DND-41 (cell line): Measurements from ENCODE around the gene SLC49A4.

Experiments used
- ATAC-seq: fragments of 200-7000 bp; cut with Tn5 transposase; 3 replicates; pipeline ENCODE4 v1.9.1; 2021; ENCODE audit warnings: low read depth; ENCODE audit not compliant: insufficient read depth
- DNase-seq: peaks from one replicate; pipeline ENCODE4 v3.0.0-alpha.2; 2020
- H2AFZ ChIP-seq: 2 replicates; pipeline ENCODE4 v1.6.0; 2012; ENCODE audit warnings: low read depth, low read length
- H3K27ac ChIP-seq: 2 replicates; pipeline ENCODE4 v1.5.1; 2012; ENCODE audit warnings: low read length, inconsistent platforms
- H3K27me3 ChIP-seq: fragments of 200-600 bp; sonication (generic); 2 replicates; pipeline ENCODE4 v1.6.0; 2012; ENCODE audit warnings: low read length, mild to moderate bottlenecking, inconsistent platforms; ENCODE audit not compliant: insufficient read depth, poor library complexity
- H3K36me3 ChIP-seq: 2 replicates; pipeline ENCODE4 v1.5.1; 2012; ENCODE audit warnings: low read length, inconsistent platforms; ENCODE audit not compliant: insufficient read depth
- H3K4me1 ChIP-seq: 2 replicates; pipeline ENCODE4 v1.5.1; 2012; ENCODE audit warnings: mild to moderate bottlenecking, low read length; ENCODE audit not compliant: insufficient read depth
- H3K4me2 ChIP-seq: 2 replicates; pipeline ENCODE4 v1.6.0; 2012; ENCODE audit warnings: mild to moderate bottlenecking, moderate library complexity, low read length, inconsistent platforms; ENCODE audit not compliant: insufficient read depth
- H3K4me3 ChIP-seq, 2 experiments: fragments of 200-600 bp in 1 of 2; shearing (Covaris generic) in 1 of 2; 2 replicates each; pipeline ENCODE4 v1.5.1; 2012 to 2016; ENCODE audit warnings: inconsistent platforms in 2 of 2, low read length in 2 of 2, mild to moderate bottlenecking in 2 of 2, low read depth in 1 of 2, moderate library complexity in 1 of 2
- H3K79me2 ChIP-seq: 2 replicates; pipeline ENCODE4 v1.6.0; 2012; ENCODE audit warnings: low read length, inconsistent platforms; ENCODE audit not compliant: insufficient read depth
- H3K9ac ChIP-seq: 2 replicates; pipeline ENCODE4 v1.6.0; 2012; ENCODE audit warnings: low read depth, mild to moderate bottlenecking, inconsistent platforms, low read length, moderate library complexity
- H3K9me3 ChIP-seq: 2 replicates; pipeline ENCODE4 v1.5.1; 2012; ENCODE audit warnings: low read length, moderate library complexity, mild to moderate bottlenecking, inconsistent platforms; ENCODE audit not compliant: insufficient read depth, severe bottlenecking
- H4K20me1 ChIP-seq: 2 replicates; pipeline ENCODE4 v1.6.0; 2012; ENCODE audit warnings: low read length; ENCODE audit not compliant: insufficient read depth
- CTCF ChIP-seq: IDR thresholded peaks from 2 replicates; pipeline ENCODE4 v1.5.1; 2012; ENCODE audit warnings: borderline replicate concordance, low read length, moderate library complexity, mild to moderate bottlenecking; ENCODE audit not compliant: poor library complexity, severe bottlenecking; ENCODE audit errors: extremely low read depth
- EZH2 ChIP-seq: IDR thresholded peaks from 3 replicates; pipeline ENCODE4 v1.6.1; 2012; ENCODE audit warnings: borderline replicate concordance, low read depth, mild to moderate bottlenecking, moderate library complexity, low read length, inconsistent platforms; ENCODE audit not compliant: severe bottlenecking

Gene SLC49A4

DNA sequence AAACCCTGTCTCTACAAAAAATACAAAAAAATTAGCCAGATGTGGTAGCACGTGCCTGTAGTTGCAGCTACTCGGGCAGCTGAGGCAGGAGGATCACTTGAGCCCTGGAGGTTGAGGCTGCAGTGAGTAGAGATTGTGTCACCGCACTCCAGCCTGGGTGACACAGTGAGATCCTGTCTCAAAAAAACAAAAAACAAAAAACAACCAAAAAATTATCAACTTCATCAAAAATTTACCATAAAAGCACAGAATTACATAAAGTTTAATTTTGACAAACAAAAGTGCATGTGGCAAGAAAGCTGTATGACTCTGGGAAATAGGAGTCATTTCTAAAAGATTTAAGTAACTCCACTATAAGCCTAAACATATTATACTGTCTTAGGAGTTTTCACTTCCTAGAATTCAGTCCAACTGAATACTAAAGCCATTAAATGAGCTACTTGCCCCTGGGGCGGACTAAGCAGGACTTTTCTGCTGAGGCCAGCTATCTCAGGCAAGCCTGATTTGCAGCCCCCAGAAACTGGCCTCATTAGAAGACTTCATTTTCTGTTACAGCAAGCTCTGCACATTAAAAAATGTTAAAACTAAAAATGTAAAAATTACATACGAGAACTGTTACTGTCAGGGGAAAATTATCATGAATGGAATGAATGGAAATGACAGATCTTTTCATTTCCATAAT, 24.2 kb upstream of the SLC49A4 start:
- ATAC-seq, result no peak
- TF ChIP-seq EZH2 (no peak), CTCF (no peak)

GRCh38 chr3:122772827-122773226, 22.0 kb upstream of the SLC49A4 start:
- Histone ChIP-seq H3K36me3 (no peaks in the 10 kb centered on the region; the same call in 1 of the 2 replicates), H3K79me2 (no peaks in the 10 kb centered on the region), H3K4me2 (no peak overlapping the region), H2AFZ (no peak overlapping the region), H4K20me1 (no peaks in the 10 kb centered on the region), H3K4me3 (no peak overlapping the region), H3K9ac (no peak overlapping the region), H3K27ac (no peak overlapping the region), H3K4me1 (no peaks in the 10 kb centered on the region), H3K27me3 (no peaks in the 10 kb centered on the region), H3K9me3 (no peaks in the 10 kb centered on the region)
- no peak for DNase-seq
- no peak for ATAC-seq
- TF ChIP-seq CTCF, result no peak
- no peak for TF ChIP-seq EZH2

More for the DNA sequence above, 24.2 kb upstream of the SLC49A4 start:
- DNase-seq, result no peak
- Histone ChIP-seq H3K4me2 (no peak overlapping the region), H4K20me1 (no peaks in the 10 kb centered on the region), H3K27ac (no peak overlapping the region), H3K4me1 (no peaks in the 10 kb centered on the region), H3K36me3 (no peaks in the 10 kb centered on the region; the same call in 1 of the 2 replicates), H2AFZ (no peak overlapping the region), H3K79me2 (no peaks in the 10 kb centered on the region), H3K4me3 (no peak overlapping the region), H3K9ac (no peak overlapping the region), H3K9me3 (no peaks in the 10 kb centered on the region), H3K27me3 (no peaks in the 10 kb centered on the region)

- Histone ChIP-seq H3K9me3 (no peaks in the 10 kb centered on the region), H3K4me1 (no peaks in the 10 kb centered on the region), H3K27me3 (no peaks in the 10 kb centered on the region), H2AFZ (no peak overlapping the region), H3K27ac (no peak overlapping the region), H3K79me2 (no peaks in the 10 kb centered on the region), H3K4me3 (no peak overlapping the region), H3K4me2 (no peak overlapping the region), H3K9ac (no peak overlapping the region), H3K36me3 (no peaks in the 10 kb centered on the region; the same call in 1 of the 2 replicates), H4K20me1 (no peaks in the 10 kb centered on the region)
- ATAC-seq (no peak), DNase-seq (no peak)
- TF ChIP-seq EZH2 (no peak), CTCF (no peak)
Measured at GRCh38 chr3:122773944-122774509, 20.8 kb upstream of the SLC49A4 start.
